AG04450 (cell line): ENCODE measurements around the gene LYRM2. TPM values are rescaled to one million over a fixed set of nuclear protein-coding genes. Genes with fewer than 3 reads are reported as not detected.

ENCODE experiments used
- CTCF ChIA-PET: fragments of 300-600, 350-600 bp; formaldehyde crosslinking; extraction: SDS; loops from one replicate; lab custom pipeline; 2022; ENCODE audit warnings: antibody characterized with exemption, inconsistent platforms; lab: Charles Lee
- POLR2A ChIA-PET: fragments of 350-600 bp; formaldehyde crosslinking; extraction: SDS; loops from one replicate; lab custom pipeline; 2021; ENCODE audit warnings: antibody characterized with exemption, inconsistent platforms; lab: Yijun Ruan, JAX
- DNase-seq: peaks from one replicate; pipeline ENCODE4 v3.0.0-alpha.2; 2011; ENCODE audit warnings: low read depth, low spot score
- H3K27ac ChIP-seq: one replicate; pipeline ENCODE4 v1.5.1; 2012; ENCODE audit warnings: low read depth, low read length, control low read depth
- H3K27me3 ChIP-seq: one replicate; pipeline ENCODE4 v1.6.0; 2012; ENCODE audit warnings: low read length; ENCODE audit not compliant: control insufficient read depth, insufficient read depth
- H3K4me3 ChIP-seq: 2 replicates; pipeline ENCODE4 v1.5.1; 2011; ENCODE audit warnings: mild to moderate bottlenecking, low read depth, low read length, control low read depth
- H3K9me3 ChIP-seq: 2 replicates; pipeline ENCODE4 v1.5.1; 2012; ENCODE audit warnings: low read length; ENCODE audit not compliant: control insufficient read depth, insufficient read depth
- CTCF ChIP-seq: IDR thresholded peaks from 2 replicates; pipeline ENCODE4 v1.5.1; 2011; ENCODE audit warnings: low read depth, low read length, control low read depth, inconsistent platforms
- polyA plus RNA-seq: library from polyadenylated mRNA; depleted of rRNA; stranded (reverse); fragments of >200 nt; gene quantifications from 2 replicates; pipeline ENCODE4 v1.2.3, GENCODE V29; 2011

Gene LYRM2
- polyA plus RNA-seq, 1 experiment, result 58.5 TPM

GRCh38 chr6:89555031-89555430 is 83.5 kb downstream of the LYRM2 start:
- ChIA-PET CTCF (no interaction called here), POLR2A (no interaction called here)
- DNase-seq, result no peak
- Histone ChIP-seq H3K9me3 (no peaks in the 10 kb centered on the region), H3K27me3 (no peaks in the 10 kb centered on the region), H3K4me3 (no peak overlapping the region), H3K27ac (no peak overlapping the region)
- TF ChIP-seq CTCF, result no peak

DNA sequence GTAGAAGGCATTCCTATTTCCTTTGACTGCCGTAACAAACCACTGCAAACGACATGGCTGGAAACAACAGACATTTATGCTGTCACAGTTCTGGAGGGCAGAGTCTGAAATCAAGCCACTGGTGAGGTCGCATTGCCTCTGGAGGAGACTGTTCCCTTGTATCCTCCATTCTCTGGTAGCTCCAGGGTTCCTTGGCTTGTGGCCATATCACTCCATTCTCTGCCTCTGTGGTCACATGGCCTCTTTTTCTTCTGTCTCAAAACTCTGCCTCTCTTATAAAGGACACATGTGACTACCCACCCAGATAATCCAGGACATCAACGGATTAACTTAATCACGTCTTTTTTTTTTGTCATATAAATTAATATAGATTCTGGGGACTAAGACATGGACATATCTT is 84.4 kb downstream of the LYRM2 start:
- POLR2A ChIA-PET, result no interaction called here
- CTCF ChIA-PET, result no interaction called here
- DNase-seq, result no peak
- no peaks in the 10 kb centered on the region for H3K9me3 ChIP-seq
- H3K27ac ChIP-seq, result no peak overlapping the region
- H3K4me3 ChIP-seq, result no peak overlapping the region
- no peaks in the 10 kb centered on the region for H3K27me3 ChIP-seq
- TF ChIP-seq CTCF, result no peak

GRCh38 chr6:89553431-89553830 is 85.1 kb downstream of the LYRM2 start:
- Histone ChIP-seq H3K27me3 (no peaks in the 10 kb centered on the region), H3K4me3 (no peak overlapping the region), H3K27ac (no peak overlapping the region), H3K9me3 (no peaks in the 10 kb centered on the region)
- no peak for DNase-seq
- no peak for TF ChIP-seq CTCF
- POLR2A ChIA-PET, result no interaction called here
- CTCF ChIA-PET, result no interaction called here

DNA sequence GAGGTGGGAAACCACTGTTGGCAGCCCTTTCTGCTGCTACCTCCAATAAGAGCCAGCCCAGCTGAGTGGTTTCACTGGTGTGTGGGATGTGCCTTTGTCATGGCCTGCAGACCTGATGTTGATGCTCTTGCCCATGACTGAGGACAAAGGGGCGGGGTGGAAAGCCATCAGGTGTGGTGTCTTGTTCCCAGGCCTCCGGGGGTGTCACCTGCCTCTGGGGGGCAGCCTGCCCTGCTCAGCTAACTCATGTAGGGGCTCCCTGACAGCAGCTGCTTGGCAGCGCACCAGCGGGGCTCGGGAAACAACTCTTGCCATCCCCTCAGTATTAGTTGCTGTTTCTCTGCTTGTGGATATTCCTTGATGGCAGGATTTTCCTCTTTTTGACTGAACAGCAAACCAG is 91.3 kb downstream of the LYRM2 start:
- Histone ChIP-seq H3K27ac (no peak overlapping the region), H3K9me3 (no peaks in the 10 kb centered on the region), H3K27me3 (no peaks in the 10 kb centered on the region), H3K4me3 (no peak overlapping the region)
- no peak for DNase-seq
- POLR2A ChIA-PET, result no interaction called here
- CTCF ChIA-PET, result no interaction called here
- TF ChIP-seq CTCF, result no peak

- no peak overlapping the region for H3K4me3 ChIP-seq
- CTCF ChIA-PET, result no interaction called here
- no peaks in the 10 kb centered on the region for H3K9me3 ChIP-seq
- TF ChIP-seq CTCF, result no peak
- DNase-seq, result no peak
- H3K27me3 ChIP-seq, result no peaks in the 10 kb centered on the region
- no peak overlapping the region for H3K27ac ChIP-seq
- POLR2A ChIA-PET, result no interaction called here
Observed at GRCh38 chr6:89542866-89543265, 95.7 kb downstream of the LYRM2 start.
